ENCODE data around the gene KCNN4.

GRCh38 chr19:43781630-43782310, 997 bp upstream of the KCNN4 start:
- TF ChIP-seq CTCF (conservative IDR thresholded peaks at IDR 0.05; ENCODE audit: low read length), result no peak
- TF ChIP-seq EZH2phosphoT487 (IDR thresholded peaks at IDR 0.05; ENCODE audit: borderline replicate concordance, low read depth, low read length), result no peak
